ENCODE data around the gene NDUFB7.

The NDUFB7 gene

GRCh38 chr19:14529254-14530004, 42.4 kb downstream of the NDUFB7 start, which contains the start of gene TECR:
TECR (plus strand) TSS chr19:14529594; CDS start chr19:14529697, 103 bp downstream.
- TF ChIP-seq CTCF (conservative IDR thresholded peaks at IDR 0.05; ENCODE audit: control insufficient read depth, insufficient read depth, low read depth, low read length), result no peak
- peak within 1 kb of the TSS; percentile 94 for H3K4me3 ChIP-seq (ENCODE audit: control insufficient read depth, low read depth, low read length)
- peak; percentile 100 for DNase-seq (ENCODE audit: low read depth)

- DNase-seq (ENCODE audit: low read depth), result peak; percentile 36
- H3K4me3 ChIP-seq (ENCODE audit: control insufficient read depth, low read depth, low read length), result peak overlapping the region; percentile 60
- no peak for TF ChIP-seq CTCF (conservative IDR thresholded peaks at IDR 0.05; ENCODE audit: control insufficient read depth, insufficient read depth, low read depth, low read length)
Observed at GRCh38 chr19:14528419-14529253, 43.2 kb downstream of the NDUFB7 start.

- no peak overlapping the region for H3K4me3 ChIP-seq (ENCODE audit: control insufficient read depth, low read depth, low read length)
- no peak for TF ChIP-seq CTCF (conservative IDR thresholded peaks at IDR 0.05; ENCODE audit: control insufficient read depth, insufficient read depth, low read depth, low read length)
- DNase-seq (ENCODE audit: low read depth), result no peak
Observed at GRCh38 chr19:14526423-14526822, 45.4 kb downstream of the NDUFB7 start.

- no peak for TF ChIP-seq CTCF (conservative IDR thresholded peaks at IDR 0.05; ENCODE audit: control insufficient read depth, insufficient read depth, low read depth, low read length)
- no peak overlapping the region for H3K4me3 ChIP-seq (ENCODE audit: control insufficient read depth, low read depth, low read length)
- no peak for DNase-seq (ENCODE audit: low read depth)
Observed at GRCh38 chr19:14525729-14526128, 46.1 kb downstream of the NDUFB7 start.

GRCh38 chr19:14520543-14520942, 51.3 kb downstream of the NDUFB7 start:
- DNase-seq (ENCODE audit: low read depth), result no peak
- no peak for TF ChIP-seq CTCF (conservative IDR thresholded peaks at IDR 0.05; ENCODE audit: control insufficient read depth, insufficient read depth, low read depth, low read length)
- no peak overlapping the region for H3K4me3 ChIP-seq (ENCODE audit: control insufficient read depth, low read depth, low read length)

GRCh38 chr19:14519860-14520407, 51.9 kb downstream of the NDUFB7 start:
- no peak overlapping the region for H3K4me3 ChIP-seq (ENCODE audit: control insufficient read depth, low read depth, low read length)
- no peak for TF ChIP-seq CTCF (conservative IDR thresholded peaks at IDR 0.05; ENCODE audit: control insufficient read depth, insufficient read depth, low read depth, low read length)
- peak; percentile 60 for DNase-seq (ENCODE audit: low read depth)

Data from fibroblast of mammary gland (primary cell).